GM12878 (cell line): ENCODE data around the gene YWHAH.

Source experiments
- HDAC2 ChIP-seq: fragments of 200-600 bp; sonication (generic); IDR thresholded peaks from 2 replicates; pipeline ENCODE4 v1.6.1; 2017
- RBBP5 ChIP-seq: fragments of 200-600 bp; sonication (generic); conservative IDR thresholded peaks from 2 replicates; pipeline ENCODE4 v1.6.1; 2016
- ZNF384 ChIP-seq: IDR thresholded peaks from 2 replicates; pipeline ENCODE4 v1.6.1; 2012; ENCODE audit warnings: low read depth, mild to moderate bottlenecking, low read length, improper control_type of control experiment, borderline replicate concordance
- TF ChIP-seq, protein P1 (sequence below): fragments of 450-650 bp; IDR thresholded peaks from 2 replicates; pipeline ENCODE4 v1.6.1; 2016; ENCODE audit warnings: mild to moderate bottlenecking
- TF ChIP-seq, protein P2 (sequence below), 3 experiments: IDR thresholded peaks in 2 of 3; conservative IDR thresholded peaks in 1 of 3; 2 replicates each; pipeline ENCODE4 v1.5.1; 2011; ENCODE audit warnings: low read depth in 3 of 3, low read length in 3 of 3, mild to moderate bottlenecking in 3 of 3, control low read depth in 2 of 3, moderate library complexity in 2 of 3, inconsistent platforms in 1 of 3, mixed read lengths in 1 of 3; ENCODE audit not compliant: control insufficient read depth in 2 of 3, insufficient read depth in 1 of 3; ENCODE audit errors: extremely low read depth in 1 of 3

- TF ChIP-seq, protein P1, sequence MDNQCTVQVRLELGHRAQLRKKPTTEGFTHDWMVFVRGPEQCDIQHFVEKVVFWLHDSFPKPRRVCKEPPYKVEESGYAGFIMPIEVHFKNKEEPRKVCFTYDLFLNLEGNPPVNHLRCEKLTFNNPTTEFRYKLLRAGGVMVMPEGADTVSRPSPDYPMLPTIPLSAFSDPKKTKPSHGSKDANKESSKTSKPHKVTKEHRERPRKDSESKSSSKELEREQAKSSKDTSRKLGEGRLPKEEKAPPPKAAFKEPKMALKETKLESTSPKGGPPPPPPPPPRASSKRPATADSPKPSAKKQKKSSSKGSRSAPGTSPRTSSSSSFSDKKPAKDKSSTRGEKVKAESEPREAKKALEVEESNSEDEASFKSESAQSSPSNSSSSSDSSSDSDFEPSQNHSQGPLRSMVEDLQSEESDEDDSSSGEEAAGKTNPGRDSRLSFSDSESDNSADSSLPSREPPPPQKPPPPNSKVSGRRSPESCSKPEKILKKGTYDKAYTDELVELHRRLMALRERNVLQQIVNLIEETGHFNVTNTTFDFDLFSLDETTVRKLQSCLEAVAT = no peak
- TF ChIP-seq HDAC2 = no peak
- no peak for TF ChIP-seq ZNF384
- no peak for TF ChIP-seq RBBP5
- TF ChIP-seq, protein P2, sequence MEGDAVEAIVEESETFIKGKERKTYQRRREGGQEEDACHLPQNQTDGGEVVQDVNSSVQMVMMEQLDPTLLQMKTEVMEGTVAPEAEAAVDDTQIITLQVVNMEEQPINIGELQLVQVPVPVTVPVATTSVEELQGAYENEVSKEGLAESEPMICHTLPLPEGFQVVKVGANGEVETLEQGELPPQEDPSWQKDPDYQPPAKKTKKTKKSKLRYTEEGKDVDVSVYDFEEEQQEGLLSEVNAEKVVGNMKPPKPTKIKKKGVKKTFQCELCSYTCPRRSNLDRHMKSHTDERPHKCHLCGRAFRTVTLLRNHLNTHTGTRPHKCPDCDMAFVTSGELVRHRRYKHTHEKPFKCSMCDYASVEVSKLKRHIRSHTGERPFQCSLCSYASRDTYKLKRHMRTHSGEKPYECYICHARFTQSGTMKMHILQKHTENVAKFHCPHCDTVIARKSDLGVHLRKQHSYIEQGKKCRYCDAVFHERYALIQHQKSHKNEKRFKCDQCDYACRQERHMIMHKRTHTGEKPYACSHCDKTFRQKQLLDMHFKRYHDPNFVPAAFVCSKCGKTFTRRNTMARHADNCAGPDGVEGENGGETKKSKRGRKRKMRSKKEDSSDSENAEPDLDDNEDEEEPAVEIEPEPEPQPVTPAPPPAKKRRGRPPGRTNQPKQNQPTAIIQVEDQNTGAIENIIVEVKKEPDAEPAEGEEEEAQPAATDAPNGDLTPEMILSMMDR (IDR thresholded peaks at IDR 0.05 in 2 of 3, conservative IDR thresholded peaks at IDR 0.05 in 1 of 3; ENCODE audit: control insufficient read depth in 2 of 3, extremely low read depth in 1 of 3, insufficient read depth in 1 of 3, low read depth in 3 of 3, low read length in 3 of 3) = no peak
These were observed 11.5 kb upstream of the YWHAH start for GRCh38 chr22:31932863-31933262.
